Trophoblast cell (in vitro differentiated cells and primary cell): ENCODE data around the gene TP53TG5.
A peak's percentile ranks its signal among the peaks of the same experiment; 100 is the strongest.

Experiments used
- DNase-seq, 2 donors: peaks; one replicate each; pipeline ENCODE4 v3.0.0-alpha.2; 2016
- H2AFZ ChIP-seq: 2 replicates; pipeline ENCODE4 v1.6.1; 2013; ENCODE audit warnings: low read length, moderate library complexity, mild to moderate bottlenecking; ENCODE audit not compliant: insufficient read depth, poor library complexity
- H2AK5ac ChIP-seq: 2 replicates; pipeline ENCODE4 v1.6.1; 2013; ENCODE audit warnings: mild to moderate bottlenecking, low read length
- H2BK120ac ChIP-seq: 2 replicates; pipeline ENCODE4 v1.6.1; 2013; ENCODE audit warnings: low read length, mild to moderate bottlenecking, moderate library complexity; ENCODE audit not compliant: insufficient read depth, poor library complexity
- H2BK12ac ChIP-seq: 2 replicates; pipeline ENCODE4 v1.6.1; 2013; ENCODE audit warnings: mild to moderate bottlenecking, low read length, moderate library complexity
- H2BK5ac ChIP-seq: 2 replicates; pipeline ENCODE4 v1.6.1; 2013; ENCODE audit warnings: low read length, low read depth, moderate library complexity, mild to moderate bottlenecking; ENCODE audit not compliant: poor library complexity
- H3K14ac ChIP-seq: 2 replicates; pipeline ENCODE4 v1.6.1; 2013; ENCODE audit warnings: mild to moderate bottlenecking, low read length
- H3K18ac ChIP-seq: 2 replicates; pipeline ENCODE4 v1.6.1; 2013; ENCODE audit warnings: mild to moderate bottlenecking, low read length
- H3K23ac ChIP-seq: 2 replicates; pipeline ENCODE4 v1.6.1; 2013; ENCODE audit warnings: low read length
- H3K27ac ChIP-seq: 2 replicates; pipeline ENCODE4 v1.5.1; 2013; ENCODE audit warnings: low read depth, mild to moderate bottlenecking, inconsistent platforms, low read length, moderate library complexity
- H3K27me3 ChIP-seq: 2 replicates; pipeline ENCODE4 v1.6.1; 2013; ENCODE audit warnings: inconsistent platforms, mild to moderate bottlenecking, low read length, moderate library complexity; ENCODE audit not compliant: insufficient read depth
- H3K36me3 ChIP-seq, 2 experiments: 1 replicate in 1 of 2; 2 replicates in 1 of 2; pipeline ENCODE4 v1.6.1; 2013; ENCODE audit warnings: low read length in 2 of 2, mild to moderate bottlenecking in 2 of 2, moderate library complexity in 1 of 2; ENCODE audit not compliant: insufficient read depth in 2 of 2, control insufficient read depth in 1 of 2
- H3K4ac ChIP-seq: 2 replicates; pipeline ENCODE4 v1.6.1; 2013; ENCODE audit warnings: low read depth, mild to moderate bottlenecking, low read length, moderate library complexity
- H3K4me1 ChIP-seq, 2 experiments: 1 replicate in 1 of 2; 2 replicates in 1 of 2; pipeline ENCODE4 v1.6.1; 2013; ENCODE audit warnings: low read length in 2 of 2, mild to moderate bottlenecking in 2 of 2, moderate library complexity in 1 of 2; ENCODE audit not compliant: insufficient read depth in 2 of 2, control insufficient read depth in 1 of 2
- H3K4me2 ChIP-seq: 2 replicates; pipeline ENCODE4 v1.6.1; 2013; ENCODE audit warnings: inconsistent platforms, mild to moderate bottlenecking, low read length, moderate library complexity
- H3K4me3 ChIP-seq: 2 replicates; pipeline ENCODE4 v1.5.1; 2013; ENCODE audit warnings: mild to moderate bottlenecking, low read depth, low read length, inconsistent platforms
- H3K79me1 ChIP-seq: one replicate; pipeline ENCODE4 v1.6.1; 2013; ENCODE audit warnings: low read length
- H3K79me2 ChIP-seq: 2 replicates; pipeline ENCODE4 v1.6.1; 2013; ENCODE audit warnings: low read length, mild to moderate bottlenecking; ENCODE audit not compliant: control insufficient read depth, insufficient read depth, poor library complexity
- H3K9ac ChIP-seq: 2 replicates; pipeline ENCODE4 v1.6.1; 2013; ENCODE audit warnings: mild to moderate bottlenecking, low read length
- H3K9me3 ChIP-seq: 2 replicates; pipeline ENCODE4 v1.6.1; 2013; ENCODE audit warnings: low read depth, mild to moderate bottlenecking, control low read depth, inconsistent platforms, low read length; ENCODE audit not compliant: insufficient read depth
- H4K12ac ChIP-seq: 2 replicates; pipeline ENCODE4 v1.6.1; 2013; ENCODE audit warnings: low read depth, mild to moderate bottlenecking, low read length, moderate library complexity
- H4K8ac ChIP-seq: 2 replicates; pipeline ENCODE4 v1.6.1; 2013; ENCODE audit warnings: low read depth, mild to moderate bottlenecking, low read length, moderate library complexity
- H4K91ac ChIP-seq: one replicate; pipeline ENCODE4 v1.6.1; 2013; ENCODE audit warnings: low read depth, mild to moderate bottlenecking, low read length, moderate library complexity
- WGBS: extraction: QIAGEN DNeasy Blood & Tissue Kit; methylation state at CpG from one replicate; pipeline ENCODE4 v1.1.7; 2013; ENCODE audit warnings: missing lambda C conversion rate; ENCODE audit not compliant: insufficient read length, insufficient coverage; ENCODE audit errors: extremely low coverage; 5-methylcytosine and 5-hydroxymethylcytosine counted together

The TP53TG5 gene

DNA sequence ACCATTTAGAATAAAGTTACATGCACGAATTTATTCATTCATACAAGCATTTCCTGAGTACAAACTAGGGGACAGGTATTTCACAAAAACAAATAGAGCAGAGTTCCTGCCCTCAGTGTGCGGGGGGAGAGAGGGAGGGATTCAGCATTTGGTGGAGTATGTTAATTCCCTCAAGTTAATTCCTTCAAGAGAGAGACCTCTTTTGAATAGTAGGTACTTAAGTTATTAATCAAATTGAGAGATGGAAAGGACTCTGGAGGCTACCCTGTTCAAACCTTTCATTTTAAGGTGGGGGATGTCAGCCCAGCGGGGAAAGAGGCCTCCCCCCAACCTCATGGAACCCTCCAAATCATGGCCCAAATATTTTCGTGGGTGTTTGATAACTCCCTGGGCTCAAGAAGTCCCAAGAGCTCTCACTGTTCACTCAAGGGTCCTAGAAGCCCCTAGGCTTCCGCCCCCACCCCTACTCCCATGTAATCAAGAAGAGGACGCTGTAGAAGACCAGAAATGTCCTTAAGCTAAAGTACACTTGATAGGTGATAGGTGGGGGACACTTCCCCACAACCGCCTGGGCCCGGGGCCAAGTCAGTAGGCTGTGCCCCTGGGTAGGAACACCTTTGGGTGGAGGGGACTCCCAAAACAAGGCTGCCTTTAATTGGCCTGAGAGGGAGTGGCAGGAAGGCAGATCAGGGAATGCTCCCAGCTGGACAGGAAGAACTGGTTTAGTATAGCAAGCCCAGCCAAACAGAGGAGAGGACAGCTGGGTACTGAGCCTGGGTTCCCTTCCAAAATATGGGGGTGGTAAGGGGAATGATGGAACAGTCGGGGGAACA is 32.8 kb downstream of the TP53TG5 start:
- Histone ChIP-seq H3K79me1 (peaks cover 55% of the 10 kb centered on the region), H3K36me3 (peaks cover 3 to 4% of the 10 kb centered on the region in 2 experiments), H3K4me3 (no peak overlapping the region), H2AFZ (no peak overlapping the region), H3K4ac (peak overlapping the region; percentile 90), H4K12ac (no peak overlapping the region), H3K14ac (peak overlapping the region; percentile 66), H3K9me3 (no peaks in the 10 kb centered on the region), H2BK120ac (peak overlapping the region; percentile 78), H3K27ac (peak overlapping the region; percentile 97), H3K4me1 (peaks cover 43 to 62% of the 10 kb centered on the region in 2 experiments), H2BK5ac (peak overlapping the region; percentile 91), H4K91ac (peak overlapping the region; percentile 85), H3K4me2 (peak overlapping the region; percentile 73), H2AK5ac (peak overlapping the region; percentile 81), H3K79me2 (peaks cover 42% of the 10 kb centered on the region), H3K9ac (no peak overlapping the region), H2BK12ac (peak overlapping the region; percentile 70), H3K18ac (peak overlapping the region; percentile 32), H4K8ac (peak overlapping the region; percentile 58), H3K27me3 (no peaks in the 10 kb centered on the region), H3K23ac (no peak overlapping the region)
- peak; percentile 52 to 76 for DNase-seq
- WGBS, result no CpG with 5 or more reads among the region's 9 CpGs

DNA sequence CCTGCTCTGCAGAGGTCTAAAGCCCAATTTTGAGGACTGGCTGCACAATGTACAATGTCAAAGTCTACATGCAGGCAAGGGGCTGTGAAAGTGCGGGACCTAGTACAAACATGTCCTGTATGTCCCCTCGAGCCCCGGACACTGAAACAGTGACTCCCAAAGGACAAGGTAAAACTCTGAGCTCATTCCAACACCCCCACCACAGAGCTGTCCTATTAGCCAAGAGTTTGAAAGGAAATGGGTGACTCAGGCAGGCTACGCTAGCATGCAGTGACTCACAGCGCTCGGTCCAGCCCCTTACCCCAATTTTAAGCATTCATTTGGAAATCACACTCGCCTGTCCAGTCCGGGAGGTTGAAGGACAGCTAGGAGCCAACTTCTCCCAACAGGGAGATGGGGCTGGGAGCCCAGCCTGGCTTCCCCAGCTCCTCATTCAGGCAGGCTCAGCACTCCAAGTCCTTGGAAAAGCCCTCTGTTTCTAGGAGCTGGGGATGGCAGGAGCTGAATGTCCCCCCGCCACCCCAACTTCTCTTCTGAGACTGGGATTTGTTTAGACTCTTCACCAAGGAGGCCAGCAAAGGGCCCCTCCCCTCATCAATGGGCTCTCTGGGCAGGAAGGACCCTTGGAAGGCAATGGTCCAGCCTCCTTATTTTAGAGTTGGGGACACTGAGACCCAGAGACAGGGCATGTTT is 33.8 kb downstream of the TP53TG5 start:
- Histone ChIP-seq H2BK120ac (peak overlapping the region; percentile 90), H3K79me1 (peaks cover 58% of the 10 kb centered on the region), H3K36me3 (peaks cover 4 to 10% of the 10 kb centered on the region in 2 experiments), H2AFZ (no peak overlapping the region), H3K4me2 (peak overlapping the region; percentile 70), H3K14ac (peak overlapping the region; percentile 81), H3K4ac (peak overlapping the region; percentile 71), H3K9ac (peak overlapping the region; percentile 35), H4K91ac (peak overlapping the region; percentile 88), H3K23ac (no peak overlapping the region), H3K27ac (peak overlapping the region; percentile 97), H3K18ac (peak overlapping the region; percentile 40), H3K4me1 (peaks cover 52 to 70% of the 10 kb centered on the region in 2 experiments), H3K9me3 (no peaks in the 10 kb centered on the region), H3K79me2 (peaks cover 47% of the 10 kb centered on the region), H4K12ac (peak overlapping the region; percentile 45), H3K4me3 (no peak overlapping the region), H2AK5ac (peak overlapping the region; percentile 27), H2BK5ac (peak overlapping the region; percentile 66), H2BK12ac (peak overlapping the region; percentile 88), H3K27me3 (no peaks in the 10 kb centered on the region), H4K8ac (peak overlapping the region; percentile 48)
- WGBS, result no CpG with 5 or more reads among the region's 9 CpGs
- DNase-seq, result peak; percentile 92 to 93

DNA sequence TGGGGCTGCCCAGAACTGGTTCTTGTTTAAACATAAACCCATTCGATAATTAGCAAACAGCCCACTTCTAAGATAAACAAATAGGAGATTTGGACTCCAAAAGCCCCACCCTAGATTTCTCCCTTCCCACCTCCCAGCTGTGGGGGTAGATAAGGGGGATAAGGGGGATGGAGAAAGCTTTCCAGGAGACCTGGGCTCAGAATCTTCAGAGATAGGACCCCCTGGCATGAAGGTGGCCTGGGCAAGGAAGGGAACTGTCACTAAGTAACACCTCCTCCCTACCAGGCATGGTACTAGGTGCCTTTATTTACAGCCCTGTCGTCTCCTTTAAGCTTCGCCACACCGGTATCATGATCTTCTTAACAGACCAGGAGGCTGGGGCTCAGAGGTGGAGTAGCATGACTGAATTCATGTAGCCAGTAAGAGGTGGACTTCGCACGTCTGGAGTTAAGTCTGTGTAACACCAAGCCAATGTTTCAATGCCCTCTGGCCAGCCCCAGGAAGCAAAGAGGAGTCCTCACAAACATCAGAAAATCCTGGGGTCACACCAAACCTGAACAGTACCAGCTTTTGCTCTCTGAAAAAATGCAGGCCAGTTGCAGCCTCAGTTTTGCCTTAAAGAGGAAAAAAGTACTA is 34.5 kb downstream of the TP53TG5 start:
- Histone ChIP-seq H2AK5ac (peak overlapping the region; percentile 46), H3K18ac (peak overlapping the region; percentile 89), H3K27ac (peak overlapping the region; percentile 97), H3K4ac (peak overlapping the region; percentile 17), H2AFZ (no peak overlapping the region), H4K12ac (no peak overlapping the region), H3K36me3 (peaks cover 7 to 14% of the 10 kb centered on the region in 2 experiments), H2BK5ac (peak overlapping the region; percentile 29), H3K23ac (no peak overlapping the region), H3K4me2 (peak overlapping the region; percentile 70), H3K4me3 (no peak overlapping the region), H4K91ac (peak overlapping the region; percentile 88), H4K8ac (no peak overlapping the region), H3K9ac (no peak overlapping the region), H2BK12ac (peak overlapping the region; percentile 94), H3K79me2 (peaks cover 54% of the 10 kb centered on the region), H3K27me3 (no peaks in the 10 kb centered on the region), H3K9me3 (no peaks in the 10 kb centered on the region), H3K79me1 (peaks cover 63% of the 10 kb centered on the region), H3K14ac (peak overlapping the region; percentile 78), H3K4me1 (peaks cover 59 to 77% of the 10 kb centered on the region in 2 experiments), H2BK120ac (peak overlapping the region; percentile 45)
- no CpG with 5 or more reads among the region's 6 CpGs for WGBS
- no peak for DNase-seq

DNA sequence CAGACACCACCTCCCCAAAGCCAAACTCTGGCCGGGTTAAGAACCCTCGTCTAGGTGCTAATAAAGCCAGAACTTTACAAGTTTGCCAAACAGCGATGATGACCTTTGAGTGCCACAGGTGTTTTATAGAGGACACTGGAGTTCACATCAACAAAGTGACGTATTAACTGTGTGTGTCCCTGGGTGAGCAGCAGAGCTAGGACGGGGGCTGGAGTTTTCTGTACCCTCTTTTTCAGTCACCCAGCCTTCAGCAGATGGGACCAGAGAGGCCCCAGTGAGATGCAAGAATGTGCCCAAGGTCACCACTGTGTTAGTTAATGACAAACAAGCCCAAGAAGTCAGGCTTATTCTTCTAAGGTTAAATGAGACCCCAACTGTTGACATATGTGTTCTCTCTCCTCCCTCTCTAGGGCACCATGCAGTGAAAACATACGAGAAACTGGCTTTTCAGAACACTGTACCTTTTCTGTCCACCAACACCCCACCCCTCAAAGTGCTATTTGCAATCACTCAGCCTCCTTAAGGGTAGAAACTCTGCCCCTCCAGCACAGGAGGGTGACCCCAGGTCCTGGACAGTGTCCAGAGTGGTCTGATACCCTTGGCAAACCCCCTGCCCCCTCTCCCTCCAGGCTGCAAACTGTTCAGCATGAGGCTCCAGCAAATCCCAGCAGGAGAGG is 35.1 kb downstream of the TP53TG5 start:
- H3K27me3 ChIP-seq, result no peaks in the 10 kb centered on the region
- H3K23ac ChIP-seq, result no peak overlapping the region
- peak overlapping the region; percentile 17 for H3K4ac ChIP-seq
- H4K12ac ChIP-seq, result no peak overlapping the region
- peak overlapping the region; percentile 88 for H4K91ac ChIP-seq
- H3K18ac ChIP-seq, result peak overlapping the region; percentile 89
- H3K9me3 ChIP-seq, result no peaks in the 10 kb centered on the region
- H3K9ac ChIP-seq, result peak overlapping the region; percentile 24
- peaks cover 7 to 14% of the 10 kb centered on the region in 2 experiments for H3K36me3 ChIP-seq
- peak overlapping the region; percentile 55 for H4K8ac ChIP-seq
- no peak for DNase-seq
- H3K4me3 ChIP-seq, result no peak overlapping the region
- H2BK120ac ChIP-seq, result peak overlapping the region; percentile 45
- H2AK5ac ChIP-seq, result peak overlapping the region; percentile 46
- H2BK12ac ChIP-seq, result peak overlapping the region; percentile 94
- H3K4me1 ChIP-seq, result peaks cover 63 to 81% of the 10 kb centered on the region in 2 experiments
- peak overlapping the region; percentile 70 for H3K4me2 ChIP-seq
- no peak overlapping the region for H2AFZ ChIP-seq
- no CpG with 5 or more reads among the region's 6 CpGs for WGBS
- peak overlapping the region; percentile 97 for H3K27ac ChIP-seq
- peaks cover 55% of the 10 kb centered on the region for H3K79me2 ChIP-seq
- H3K14ac ChIP-seq, result peak overlapping the region; percentile 78
- peak overlapping the region; percentile 29 for H2BK5ac ChIP-seq
- peaks cover 63% of the 10 kb centered on the region for H3K79me1 ChIP-seq
